HG03457 (cell line): ENCODE measurements around the gene PIP4K2A.

Source experiments
- ATAC-seq: cut with Tn5 transposase; IDR thresholded peaks from one replicate; pipeline ENCODE4 v1.9.1; 2021; ENCODE audit warnings: moderate number of reproducible peaks; ENCODE audit not compliant: unreplicated experiment

Gene PIP4K2A

DNA sequence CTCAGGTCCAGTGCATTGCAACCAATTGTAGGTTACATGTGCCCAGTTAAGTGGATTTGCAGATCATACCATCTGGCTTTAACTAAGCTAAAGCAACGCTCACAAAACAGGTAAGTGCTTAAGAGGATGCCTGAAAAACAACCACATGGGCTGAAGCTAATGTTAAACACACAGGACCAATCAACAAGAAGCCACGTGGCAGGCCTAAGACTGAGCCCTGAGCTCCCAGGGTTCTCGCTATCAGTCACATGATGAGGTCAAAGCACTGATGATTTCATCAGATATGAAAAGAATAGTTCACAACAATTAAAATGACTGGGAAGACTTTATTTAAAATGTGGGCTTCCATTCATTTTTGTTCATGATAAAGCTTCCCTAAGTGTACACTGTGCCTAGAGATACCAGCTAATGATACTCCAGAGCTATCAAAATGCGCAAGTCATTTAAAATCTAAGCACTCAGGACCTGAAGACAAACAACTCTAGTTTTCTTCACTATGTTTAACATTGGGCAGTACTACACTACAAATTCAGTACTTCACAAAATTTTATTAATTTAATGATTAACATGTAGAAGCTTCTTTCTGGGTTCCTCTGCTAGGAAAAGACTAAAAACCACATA is 90.6 kb downstream of the PIP4K2A start:
- ATAC-seq: no peak

DNA sequence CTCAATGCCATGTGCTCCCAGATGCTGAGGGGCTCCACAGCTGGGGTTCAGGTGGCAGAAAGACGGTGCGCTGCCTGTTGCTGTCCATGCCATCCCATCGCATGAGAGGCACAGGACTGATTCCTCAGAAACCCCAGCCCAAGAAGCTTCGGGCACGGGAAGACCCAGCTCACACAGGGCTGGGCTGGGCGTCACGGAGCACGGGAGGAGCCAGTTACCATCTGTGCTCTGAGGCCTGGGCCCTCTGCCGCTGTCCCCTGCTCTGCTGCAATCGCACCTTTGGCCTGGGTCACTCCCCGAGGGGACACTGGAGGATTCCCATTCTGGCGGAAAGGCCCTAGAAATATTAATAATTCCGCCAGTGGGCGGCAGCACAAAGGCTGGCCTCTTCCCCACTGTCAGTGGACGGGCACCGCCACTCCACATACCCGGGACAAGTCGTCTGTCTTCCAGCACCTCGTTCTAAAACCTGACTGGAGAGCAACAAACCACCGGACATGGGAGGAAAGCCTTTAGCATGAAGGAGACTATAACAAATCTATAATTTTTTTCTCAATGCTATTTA is 92.1 kb downstream of the PIP4K2A start:
- no peak for ATAC-seq

DNA sequence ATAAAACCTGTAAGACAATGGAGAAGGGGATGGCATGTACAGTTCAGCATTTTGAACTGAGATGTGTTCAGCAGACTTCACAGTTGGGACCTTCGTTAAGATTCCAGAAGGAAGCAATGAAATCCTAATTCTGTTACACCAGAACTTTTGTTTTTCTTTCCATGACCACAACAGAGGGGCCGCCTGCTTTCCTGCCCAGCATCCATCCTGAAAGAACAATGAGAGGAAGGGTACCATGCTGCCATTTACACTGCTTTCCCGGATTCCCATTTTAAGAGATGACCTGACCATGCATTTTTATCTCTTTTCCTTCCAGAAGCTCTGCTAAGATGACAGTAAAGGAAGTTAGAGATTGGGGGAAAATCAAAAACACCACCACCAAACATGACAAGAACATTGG is 92.7 kb downstream of the PIP4K2A start:
- no peak for ATAC-seq

DNA sequence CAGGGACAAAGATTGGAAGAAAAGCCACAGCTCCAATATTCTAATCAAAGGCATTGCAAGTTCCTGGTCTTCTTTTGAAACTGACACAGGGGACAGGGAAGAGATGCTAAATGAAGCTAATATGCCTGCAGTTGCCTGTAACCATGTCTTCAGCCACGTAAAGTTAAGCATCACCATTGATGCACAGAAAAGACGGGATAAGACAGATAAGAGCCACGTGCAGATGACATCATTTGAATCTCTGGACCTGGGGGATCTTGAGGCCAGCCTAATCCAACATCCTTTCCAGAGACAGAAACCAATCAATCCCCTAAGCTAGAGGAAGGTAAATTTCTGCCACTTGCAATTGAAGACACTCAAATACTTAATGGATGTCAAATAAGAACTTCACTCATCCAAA is 93.4 kb downstream of the PIP4K2A start:
- no peak for ATAC-seq

DNA sequence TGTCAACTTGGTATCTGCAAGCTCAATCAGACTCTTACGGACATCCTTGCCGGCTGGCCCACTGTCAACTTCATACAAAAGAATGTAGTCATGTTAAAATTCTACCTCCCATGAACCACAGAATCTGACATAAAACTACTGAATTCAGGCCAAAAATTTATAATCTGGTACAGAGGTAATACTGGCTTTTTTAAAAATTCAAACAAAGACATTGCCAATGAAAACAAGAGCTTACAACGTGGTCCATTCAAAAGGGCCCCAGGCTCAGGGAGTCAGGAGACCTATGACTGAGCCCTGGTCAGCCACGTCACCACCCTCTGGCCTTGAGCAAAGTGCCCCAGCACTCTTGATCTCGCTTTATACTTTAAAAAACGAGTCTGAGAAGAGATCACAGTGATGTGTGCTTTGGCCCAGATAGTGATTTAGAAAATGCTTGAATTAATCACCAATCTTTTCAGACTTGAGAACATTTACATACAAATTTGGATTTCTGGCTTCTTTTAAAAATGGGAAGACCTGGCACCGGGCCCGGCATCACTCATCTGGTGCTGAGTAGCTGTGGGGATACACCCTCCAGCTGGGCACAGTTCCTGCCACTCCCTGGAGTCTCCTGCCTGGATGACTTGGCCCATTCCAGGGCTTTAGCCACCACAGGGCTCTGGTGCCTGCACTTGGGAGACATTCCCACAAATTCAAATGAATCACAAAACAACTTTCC is 94.1 kb downstream of the PIP4K2A start:
- no peak for ATAC-seq

DNA sequence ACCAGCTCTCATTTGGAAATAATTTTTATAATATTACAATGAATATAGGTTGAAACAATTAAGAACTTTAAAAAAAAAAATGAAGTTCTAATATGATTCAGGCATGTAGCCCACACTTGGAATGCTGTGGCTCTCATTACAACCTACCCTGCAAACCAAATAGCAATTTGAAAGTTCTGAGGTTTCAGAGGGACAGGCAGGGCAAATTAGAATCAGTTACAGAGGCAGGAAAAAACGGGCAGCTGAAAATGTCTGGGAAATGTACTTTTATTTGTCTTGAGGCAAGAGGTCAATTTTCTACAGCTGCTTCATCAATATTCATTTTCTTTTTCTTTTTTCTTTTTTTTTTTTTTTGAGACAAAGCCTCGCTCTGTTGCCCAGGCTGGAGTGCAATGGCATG is 95.3 kb downstream of the PIP4K2A start:
- no peak for ATAC-seq

DNA sequence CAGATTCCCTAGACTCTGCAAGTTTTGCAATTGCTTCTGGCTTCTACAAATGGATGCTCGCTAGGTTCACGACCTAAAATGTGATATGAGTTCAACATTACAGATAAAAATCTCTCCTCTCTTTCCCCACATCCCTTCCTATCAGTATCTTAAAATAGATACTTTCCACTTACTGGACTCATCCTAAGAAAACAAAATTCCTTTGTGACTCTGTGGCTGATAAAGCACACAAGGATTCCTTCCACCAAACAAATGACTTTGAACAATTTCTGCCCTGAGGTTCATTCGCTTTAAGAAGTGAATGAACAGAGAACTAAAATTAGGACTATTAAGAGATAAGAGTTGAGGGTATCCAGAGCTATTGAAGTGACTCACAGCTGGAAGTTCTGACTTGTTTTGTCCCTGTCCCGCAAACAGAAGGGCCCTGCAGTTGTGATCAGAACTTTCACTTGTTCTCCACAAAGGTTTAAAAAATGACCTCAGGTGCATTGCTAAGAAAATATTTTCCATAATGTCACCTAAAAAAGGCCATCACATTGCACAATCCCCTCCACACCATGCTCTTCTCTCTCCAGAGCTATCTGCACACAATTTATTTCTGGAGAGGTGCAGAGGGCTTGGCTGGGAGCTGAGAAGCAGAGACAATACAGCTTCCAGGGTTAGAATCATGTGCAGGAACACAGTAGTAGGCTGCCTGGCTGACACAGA is 96.1 kb downstream of the PIP4K2A start:
- ATAC-seq: no peak

DNA sequence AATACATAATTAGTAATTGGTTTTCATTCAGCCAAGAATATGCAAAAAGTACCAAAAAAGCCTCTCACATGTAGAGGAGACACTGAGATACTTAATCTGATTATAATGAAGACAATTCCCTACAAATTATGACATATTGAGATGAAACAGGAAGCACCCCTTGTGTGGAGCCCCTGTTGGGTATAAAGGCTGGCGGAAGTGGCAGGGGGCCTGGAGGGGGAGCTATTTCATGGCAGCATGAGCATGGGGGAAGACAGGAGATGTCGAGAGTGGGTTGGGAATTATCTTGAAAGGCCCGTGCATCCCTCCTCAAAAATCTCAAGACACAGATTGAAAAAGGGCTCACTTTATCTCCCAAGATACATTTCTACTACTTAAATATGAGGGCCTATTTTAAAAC is 96.9 kb downstream of the PIP4K2A start:
- no peak for ATAC-seq

DNA sequence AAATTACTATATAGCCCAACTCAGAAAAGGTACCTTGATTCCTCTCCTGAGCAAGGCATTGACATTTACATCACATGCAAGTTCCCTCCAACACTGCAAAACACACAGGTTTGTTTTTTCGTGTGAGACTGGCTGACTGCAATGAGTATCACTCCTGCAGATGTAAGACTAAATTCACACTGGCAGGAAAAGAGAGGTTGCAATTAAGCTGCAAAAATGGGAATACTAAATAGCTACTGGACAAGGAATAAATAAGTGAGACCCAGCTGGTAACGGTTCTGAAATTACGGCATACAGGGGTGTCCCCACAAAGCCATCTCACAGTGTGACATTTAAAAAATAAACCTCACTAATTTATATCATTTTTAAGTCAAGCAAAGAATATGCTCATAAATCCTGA is 97.3 kb downstream of the PIP4K2A start:
- ATAC-seq: no peak

DNA sequence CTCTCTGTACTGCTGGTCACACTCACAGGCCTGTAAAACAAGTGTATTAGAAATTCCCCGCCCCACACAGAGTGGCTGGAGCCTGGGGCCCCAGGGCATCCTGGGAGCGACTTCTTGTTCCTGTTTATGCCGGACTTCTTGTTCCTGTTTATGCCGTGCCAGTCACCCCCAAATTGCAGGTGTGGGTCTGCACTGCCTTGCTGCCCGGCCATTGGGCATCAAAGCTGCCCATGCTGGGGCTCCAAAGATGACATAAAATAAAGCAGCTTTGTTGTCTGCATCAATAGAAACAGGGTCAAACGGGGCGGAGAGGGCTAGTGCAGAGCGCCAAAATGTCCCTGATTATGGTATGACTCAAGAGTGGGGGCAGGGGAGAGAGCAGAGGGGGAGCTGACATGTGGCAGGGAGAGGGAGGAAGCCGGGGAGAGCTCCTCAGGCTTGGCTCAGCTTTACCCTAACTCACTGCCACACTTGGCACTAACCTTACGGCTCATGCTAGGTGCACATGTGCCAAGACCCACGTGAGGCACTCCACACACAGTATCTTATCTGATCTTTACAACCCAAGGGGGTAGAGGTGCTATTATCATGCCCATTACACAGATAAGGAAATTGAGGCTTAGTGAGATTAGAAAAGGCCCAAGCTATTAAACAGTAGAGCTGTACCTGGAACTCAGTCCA is 98.4 kb downstream of the PIP4K2A start:
- no peak for ATAC-seq

DNA sequence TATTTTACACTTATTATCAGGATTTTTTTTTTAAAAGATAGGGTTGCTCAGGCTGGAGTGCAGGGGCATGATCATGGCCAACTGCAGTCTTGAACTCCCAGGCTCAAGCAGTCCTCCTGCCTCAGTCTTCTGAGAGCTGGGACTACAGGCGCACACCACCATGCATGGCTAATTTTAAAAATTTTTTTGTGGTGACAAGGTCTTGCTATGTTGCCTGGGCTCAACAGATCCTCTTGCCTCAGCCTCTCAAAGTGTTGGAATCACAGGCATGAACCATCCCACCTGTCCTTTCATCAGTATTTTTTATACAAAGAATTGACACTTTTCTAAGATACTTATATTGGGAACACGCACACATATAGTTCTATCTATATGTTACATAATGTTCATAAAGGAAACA is 99.3 kb downstream of the PIP4K2A start:
- no peak for ATAC-seq

DNA sequence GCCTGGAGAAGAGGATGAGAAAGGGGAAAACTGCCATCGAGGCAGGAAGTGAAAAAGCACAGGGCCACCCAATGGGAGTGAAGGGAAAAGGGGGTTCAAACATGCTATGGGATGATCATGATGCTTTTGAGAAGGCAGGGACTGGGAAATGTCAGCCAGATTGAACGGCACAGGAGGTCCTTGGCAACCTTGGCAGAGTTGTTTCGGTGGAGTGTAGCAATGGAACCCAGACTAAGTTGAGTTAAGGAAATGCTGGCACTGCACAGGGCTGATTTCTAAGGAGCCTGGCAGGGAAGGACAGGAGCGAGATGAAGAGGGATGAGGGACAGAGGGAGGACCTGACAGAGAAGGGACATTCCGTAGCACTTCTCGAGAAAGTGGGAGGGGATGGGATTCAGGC is 101.4 kb downstream of the PIP4K2A start:
- no peak for ATAC-seq

DNA sequence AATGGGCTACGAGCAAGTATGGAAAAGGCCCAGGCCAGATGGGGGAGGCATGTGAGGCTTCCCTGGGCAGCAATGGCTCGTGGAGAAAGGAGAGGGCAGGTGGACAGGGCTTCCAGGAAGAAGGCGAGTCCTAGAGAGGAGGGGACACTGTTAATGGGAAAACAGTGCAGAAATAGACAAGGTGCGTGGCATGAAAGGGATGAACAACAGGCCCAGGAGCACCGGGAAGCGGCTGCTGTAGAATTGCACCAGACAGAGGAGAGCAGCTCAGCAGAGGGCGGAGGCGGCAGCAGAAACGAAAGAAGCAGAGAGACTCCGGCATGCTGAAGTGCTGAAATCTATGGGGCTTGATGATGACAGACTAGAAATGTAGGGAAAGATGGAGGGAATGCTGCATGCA is 102.1 kb downstream of the PIP4K2A start:
- no peak for ATAC-seq

DNA sequence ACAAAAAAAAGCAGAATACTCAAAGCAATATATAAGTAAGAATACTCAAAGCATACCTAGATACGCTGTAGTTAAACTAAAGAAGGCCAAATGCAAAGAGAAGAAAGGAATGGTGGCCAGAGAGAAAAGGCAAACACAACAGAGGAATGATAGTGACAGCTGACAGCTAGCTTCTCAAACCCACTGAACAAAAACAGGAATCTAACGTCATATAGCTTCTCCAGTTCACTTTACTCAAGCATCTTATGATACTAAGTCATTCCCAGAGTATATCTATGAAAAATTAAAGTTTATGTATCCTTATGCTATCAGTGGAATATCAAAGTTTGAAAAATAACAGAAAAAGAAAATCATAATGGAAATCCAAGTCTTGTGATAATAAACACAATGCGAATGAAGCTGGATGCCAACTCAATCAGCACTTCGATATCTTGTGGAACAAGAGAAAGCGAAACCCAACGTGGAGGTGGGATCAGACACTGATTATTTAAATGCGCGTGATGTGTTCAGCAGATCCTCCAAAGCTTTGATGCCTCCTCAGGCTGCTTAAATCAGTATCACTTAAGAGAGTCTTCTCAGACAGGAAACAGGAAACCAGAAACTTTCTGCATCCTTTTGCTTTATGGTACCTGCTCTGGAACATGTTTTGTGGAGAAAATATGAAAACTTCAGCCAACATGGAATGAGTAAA is 102.8 kb downstream of the PIP4K2A start:
- peak; percentile 45 for ATAC-seq

DNA sequence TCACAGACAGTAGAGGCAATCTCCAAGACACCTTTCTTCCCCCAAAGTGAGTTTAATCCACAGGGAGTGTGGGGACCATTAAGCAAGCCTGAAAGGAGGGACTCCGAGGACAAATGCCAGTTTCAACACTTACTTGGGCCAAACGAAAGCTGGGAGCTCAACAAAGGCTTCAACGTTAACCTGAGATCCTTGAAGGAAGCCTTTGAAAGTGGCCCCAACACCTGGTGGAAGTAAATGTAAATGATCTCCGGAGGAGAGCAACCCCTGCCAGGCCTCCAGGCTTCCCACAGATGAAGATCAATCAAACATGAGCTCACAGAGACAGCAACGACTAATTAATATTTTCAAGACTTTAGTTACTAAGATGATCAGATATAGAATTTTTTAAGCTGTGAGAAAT is 103.8 kb downstream of the PIP4K2A start:
- ATAC-seq: no peak

DNA sequence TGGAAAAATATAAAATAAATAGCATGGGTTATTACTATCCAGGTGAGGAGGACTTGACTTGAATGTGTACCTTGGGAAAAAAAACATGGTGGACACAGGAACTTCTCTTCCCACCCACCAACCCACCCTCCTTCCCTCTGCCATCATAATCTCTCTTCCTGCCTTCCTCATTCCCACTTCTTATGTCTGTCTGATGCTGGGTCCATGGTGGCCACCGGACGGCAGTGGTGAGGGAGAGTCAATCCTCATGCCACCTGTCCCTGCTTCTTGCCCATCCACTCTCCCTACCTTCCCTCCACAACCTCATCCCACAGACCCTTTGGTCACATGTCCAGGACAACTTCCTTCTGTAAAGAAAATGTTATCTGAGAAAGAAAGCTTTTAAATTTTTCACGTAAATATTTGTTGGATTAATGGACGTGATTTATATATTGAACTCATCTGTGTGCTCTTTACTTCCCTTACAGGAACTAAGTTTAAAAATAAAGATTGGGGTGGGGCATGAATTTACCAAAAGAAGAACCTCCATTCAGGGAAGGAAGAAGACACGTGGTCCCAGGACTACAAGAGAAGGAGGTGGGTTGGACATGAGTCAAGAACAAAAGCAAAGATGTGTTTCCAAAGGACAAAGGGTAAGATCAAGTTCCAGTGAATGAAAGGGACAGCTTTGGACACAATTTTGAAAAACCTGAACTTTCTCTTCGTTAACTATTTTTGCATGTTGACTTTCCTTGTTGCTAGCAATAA is 104.5 kb downstream of the PIP4K2A start:
- no peak for ATAC-seq

DNA sequence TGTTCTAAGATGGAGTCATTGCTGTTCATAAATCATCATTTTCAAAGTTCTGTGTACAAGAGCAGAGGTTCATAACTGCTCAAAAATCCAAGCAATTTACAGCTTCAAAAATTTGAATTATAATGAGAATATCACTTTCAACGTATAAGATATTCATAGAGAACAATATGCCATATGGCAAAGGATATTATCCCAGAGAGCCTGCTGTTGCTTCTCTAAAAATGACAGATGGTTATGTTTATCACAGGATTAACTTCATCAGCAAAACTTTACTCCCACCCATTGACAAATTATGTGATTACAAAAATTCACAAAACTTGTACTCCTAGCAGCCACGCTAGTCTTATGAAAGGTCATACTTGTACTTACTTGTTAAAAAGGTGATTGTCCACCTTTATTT is 105.1 kb downstream of the PIP4K2A start:
- no peak for ATAC-seq

DNA sequence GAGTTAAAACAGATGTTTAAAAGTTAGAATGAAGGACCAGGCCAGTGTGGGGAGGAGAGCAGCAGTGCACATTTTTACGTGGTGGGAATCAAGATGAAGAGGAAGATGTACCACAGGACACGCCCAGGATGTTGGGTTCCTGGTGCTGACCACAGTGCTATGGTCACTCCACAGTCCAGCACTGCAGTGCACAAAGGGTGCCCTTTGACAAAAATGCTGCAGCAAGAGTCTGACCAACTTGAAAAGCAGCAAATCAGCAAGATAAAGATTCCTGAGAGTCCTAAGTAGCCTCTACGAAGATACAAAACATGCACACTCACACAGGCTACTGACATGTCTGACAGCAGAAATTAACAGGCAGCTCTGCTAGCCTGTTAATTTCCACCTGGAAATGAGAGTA is 107.1 kb downstream of the PIP4K2A start:
- ATAC-seq: no peak

DNA sequence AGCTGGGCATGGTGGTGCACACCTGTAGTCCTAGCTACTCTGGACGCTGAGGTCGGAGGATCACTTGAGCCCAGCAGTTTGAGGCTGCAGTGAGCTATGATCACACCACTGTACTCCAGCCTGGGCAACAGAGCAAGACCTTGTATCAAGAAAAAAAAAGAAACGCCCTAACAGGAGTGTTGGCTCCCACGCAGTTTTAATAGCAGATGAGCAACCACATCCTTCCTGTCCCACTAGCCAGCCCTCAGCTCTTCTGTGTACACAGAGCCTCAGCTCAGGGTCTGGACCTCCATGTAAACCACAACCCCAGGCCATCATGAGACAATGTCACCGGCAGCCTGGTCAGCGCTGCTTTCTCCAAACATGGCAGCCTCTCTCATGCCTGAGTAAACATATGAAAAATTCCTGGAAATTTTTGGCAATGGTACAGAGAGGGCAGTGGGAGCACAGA is 108.2 kb downstream of the PIP4K2A start:
- ATAC-seq: peak; percentile 88

DNA sequence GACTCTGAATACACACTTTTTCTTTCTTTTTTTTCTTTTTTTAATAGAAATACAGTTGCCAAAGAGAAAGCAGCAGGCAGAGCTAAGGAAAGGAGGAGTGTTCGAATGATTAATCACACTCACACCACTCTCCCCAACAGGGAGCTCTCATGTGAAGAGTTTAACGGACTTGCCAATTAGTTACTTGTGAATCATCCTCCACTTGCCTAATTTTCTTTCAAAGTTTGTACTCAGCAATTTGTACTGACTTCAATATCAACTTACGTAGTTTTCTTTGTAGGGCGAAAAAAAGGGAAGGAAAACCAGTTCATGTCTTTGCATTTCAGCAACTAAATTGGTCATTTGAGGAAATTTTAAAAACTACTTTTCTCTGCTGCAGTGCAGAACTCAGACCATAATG is 109.2 kb downstream of the PIP4K2A start:
- ATAC-seq: no peak
